A673 (cell line): ENCODE data around the gene FEM1A. TPM values are rescaled to one million over a fixed set of nuclear protein-coding genes. Genes with fewer than 3 reads are reported as not detected.
"Not testable (repeated sequence)": the region's sequence is repeated elsewhere in the genome, so short reads cannot be mapped to it uniquely, and the experiment has no call there.

Source experiments
- BruUV-seq: library from RNA; stranded (reverse); fragments of 400-500 nt; replicated peaks from 2 replicates; lab custom pipeline; 2021; lab: Mats Ljungman, UMichigan
- CTCF ChIA-PET: fragments of 300-600 bp; sonication (Branson Sonifier 250); formaldehyde crosslinking; loops from one replicate; lab custom pipeline; 2022; ENCODE audit warnings: antibody characterized with exemption; lab: Charles Lee
- POLR2A ChIA-PET: fragments of 300-600 bp; sonication (Branson Sonifier 250); formaldehyde crosslinking; loops from one replicate; lab custom pipeline; 2022; ENCODE audit warnings: antibody characterized with exemption; ENCODE audit not compliant: low non-redundant PET; lab: Charles Lee
- DNase-seq: peaks from one replicate; pipeline ENCODE4 v3.0.0-alpha.2; 2015; ENCODE audit warnings: low spot score
- H3K27ac ChIP-seq: fragments of 200-600 bp; sonication (generic); 2 replicates; pipeline ENCODE4 v1.5.1; 2016; ENCODE audit warnings: mixed run types, low read depth, mild to moderate bottlenecking, mixed read lengths, antibody characterized with exemption, low read length; ENCODE audit not compliant: poor library complexity, severe bottlenecking
- H3K27me3 ChIP-seq: fragments of 200-600 bp; sonication (generic); replicated peaks from 2 replicates; pipeline ENCODE4 v1.6.1; 2017; ENCODE audit warnings: mixed run types, low read depth, mild to moderate bottlenecking, mixed read lengths, antibody characterized with exemption, low read length; ENCODE audit not compliant: insufficient read depth, poor library complexity
- H3K36me3 ChIP-seq: fragments of 200-600 bp; sonication (generic); 2 replicates; pipeline ENCODE4 v1.6.1; 2016; ENCODE audit warnings: mixed run types, mild to moderate bottlenecking, mixed read lengths, antibody characterized with exemption, low read length; ENCODE audit not compliant: insufficient read depth, poor library complexity, severe bottlenecking
- H3K4me1 ChIP-seq: fragments of 200-600 bp; sonication (generic); 2 replicates; pipeline ENCODE4 v1.6.1; 2017; ENCODE audit warnings: mixed run types, mild to moderate bottlenecking, mixed read lengths, antibody characterized with exemption, low read length; ENCODE audit not compliant: insufficient read depth, poor library complexity, severe bottlenecking
- H3K4me3 ChIP-seq: fragments of 200-600 bp; sonication (generic); 2 replicates; pipeline ENCODE4 v1.5.1; 2016; ENCODE audit warnings: low read depth, mixed run types, mild to moderate bottlenecking, mixed read lengths, low read length; ENCODE audit not compliant: poor library complexity, severe bottlenecking
- H3K9me3 ChIP-seq: fragments of 200-600 bp; sonication (generic); 2 replicates; pipeline ENCODE4 v1.6.1; 2016; ENCODE audit warnings: mixed run types, low read depth, mild to moderate bottlenecking, mixed read lengths, antibody characterized with exemption, low read length; ENCODE audit not compliant: poor library complexity, severe bottlenecking
- EZH2 ChIP-seq: fragments of 200-600 bp; sonication (generic); IDR thresholded peaks from 2 replicates; pipeline ENCODE4 v1.6.1; 2017; ENCODE audit warnings: borderline replicate concordance, low read depth, mild to moderate bottlenecking, mixed read lengths, antibody characterized with exemption, low read length; ENCODE audit not compliant: poor library complexity, severe bottlenecking
- intact Hi-C: fragments of 100-400 bp; cut with micrococcal nuclease; formaldehyde crosslinking; loops from one replicate; pipeline ENCODE4 v1.10.0; 2022; ENCODE audit not compliant: unreplicated experiment
- total RNA-seq: library from RNA; stranded (reverse); gene quantifications from 2 replicates; pipeline ENCODE4 v1.2.3, GENCODE V29; 2021
- TF ChIP-seq, protein P1 (sequence below): fragments of 300-800, 200-600 bp; sonication (generic); conservative IDR thresholded peaks from 2 replicates; pipeline ENCODE4 v1.5.1; 2017; ENCODE audit warnings: low read depth, mild to moderate bottlenecking, antibody characterized with exemption, low read length, moderate library complexity, mixed read lengths

Gene FEM1A
- total RNA-seq, 1 experiment from 2014 or later = 18.9 TPM

DNA sequence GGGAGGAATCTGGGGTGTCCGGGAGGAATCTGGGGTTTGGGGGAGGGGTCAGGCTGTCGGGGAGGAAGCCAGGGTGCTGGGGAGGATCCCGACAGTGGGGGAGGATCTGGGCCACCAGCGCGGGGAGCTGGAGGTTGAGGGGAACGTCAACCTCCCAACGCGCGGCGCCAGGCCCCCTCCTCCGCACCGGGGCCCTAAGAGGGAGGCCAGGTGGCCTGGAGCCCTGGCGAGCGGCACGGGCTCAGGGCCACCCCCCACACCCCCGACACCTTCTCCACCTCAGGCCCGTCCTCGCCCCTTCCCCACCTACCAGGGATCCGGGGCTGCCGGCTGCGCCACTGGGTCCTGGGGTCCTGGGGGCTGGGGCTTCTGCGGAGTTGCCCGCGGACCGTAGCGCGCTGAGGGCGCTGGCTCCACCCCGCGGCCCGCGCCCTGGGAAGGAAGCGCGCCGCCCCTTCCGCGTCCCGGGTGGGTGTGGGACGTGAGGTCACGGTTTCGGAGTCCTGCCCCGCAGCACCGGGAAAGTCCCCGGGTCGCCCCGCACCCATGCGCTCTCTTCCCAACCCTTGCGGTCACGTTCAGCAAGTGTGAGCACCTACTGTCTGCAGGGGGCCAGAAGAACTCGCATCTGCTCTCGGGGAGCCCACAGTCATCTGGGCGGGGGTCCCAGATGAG is 39.9 kb downstream of the FEM1A start, which contains the start of gene TICAM1:
TICAM1 (minus strand) TSS at position 409 of the 675 bp plus-strand sequence. CDS start 13,335 bp downstream, outside the sequence.
- no peak for TF ChIP-seq EZH2
- TF ChIP-seq, protein P1, sequence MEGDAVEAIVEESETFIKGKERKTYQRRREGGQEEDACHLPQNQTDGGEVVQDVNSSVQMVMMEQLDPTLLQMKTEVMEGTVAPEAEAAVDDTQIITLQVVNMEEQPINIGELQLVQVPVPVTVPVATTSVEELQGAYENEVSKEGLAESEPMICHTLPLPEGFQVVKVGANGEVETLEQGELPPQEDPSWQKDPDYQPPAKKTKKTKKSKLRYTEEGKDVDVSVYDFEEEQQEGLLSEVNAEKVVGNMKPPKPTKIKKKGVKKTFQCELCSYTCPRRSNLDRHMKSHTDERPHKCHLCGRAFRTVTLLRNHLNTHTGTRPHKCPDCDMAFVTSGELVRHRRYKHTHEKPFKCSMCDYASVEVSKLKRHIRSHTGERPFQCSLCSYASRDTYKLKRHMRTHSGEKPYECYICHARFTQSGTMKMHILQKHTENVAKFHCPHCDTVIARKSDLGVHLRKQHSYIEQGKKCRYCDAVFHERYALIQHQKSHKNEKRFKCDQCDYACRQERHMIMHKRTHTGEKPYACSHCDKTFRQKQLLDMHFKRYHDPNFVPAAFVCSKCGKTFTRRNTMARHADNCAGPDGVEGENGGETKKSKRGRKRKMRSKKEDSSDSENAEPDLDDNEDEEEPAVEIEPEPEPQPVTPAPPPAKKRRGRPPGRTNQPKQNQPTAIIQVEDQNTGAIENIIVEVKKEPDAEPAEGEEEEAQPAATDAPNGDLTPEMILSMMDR = no peak
- no peaks in the 10 kb centered on the region for H3K36me3 ChIP-seq
- H3K4me3 ChIP-seq = peak within 1 kb of the TSS; percentile 91
- ChIA-PET CTCF (interaction anchor here (0.6 kb wide), 1 partner anchor 428 kb away, joined by 3 read pairs; no protein-coding TSS in a partner anchor), POLR2A (no interaction called here)
- H3K9me3 ChIP-seq = no peaks in the 10 kb centered on the region
- H3K4me1 ChIP-seq = no peaks in the 10 kb centered on the region
- intact Hi-C loops = no loop called here
- DNase-seq = peak; percentile 49
- H3K27ac ChIP-seq = peak within 1 kb of the TSS; percentile 77
- no TSS peak for BruUV-seq
- H3K27me3 ChIP-seq = no peaks in the 10 kb centered on the region

DNA sequence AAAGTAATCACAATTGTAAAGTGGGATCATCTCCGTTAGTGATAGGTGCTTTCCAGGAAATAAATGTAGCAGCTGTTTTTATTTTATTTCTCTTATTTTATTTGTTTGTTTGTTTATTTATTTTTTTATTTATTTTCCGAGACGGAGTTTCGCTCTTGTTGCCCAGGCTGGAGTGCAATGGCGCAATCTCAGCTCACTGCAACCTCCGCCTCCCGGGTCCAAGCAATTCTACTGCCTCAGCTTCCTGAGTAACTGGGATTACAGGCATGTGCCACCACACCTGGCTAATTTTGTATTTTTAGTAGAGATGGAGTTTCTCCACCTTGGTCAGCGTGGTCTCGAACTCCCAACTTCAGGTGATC is 40.4 kb downstream of the FEM1A start:
- H3K9me3 ChIP-seq, H3K4me1 ChIP-seq, H3K36me3 ChIP-seq, H3K27me3 ChIP-seq, DNase-seq, POLR2A ChIA-PET, BruUV-seq, intact Hi-C loops: not testable (repeated sequence)
- CTCF ChIA-PET = interaction anchor here (0.6 kb wide), 1 partner anchor 428 kb away, joined by 3 read pairs; no protein-coding TSS in a partner anchor
- Histone ChIP-seq H3K4me3 (peak overlapping the region; percentile 91), H3K27ac (peak overlapping the region; percentile 77)

DNA sequence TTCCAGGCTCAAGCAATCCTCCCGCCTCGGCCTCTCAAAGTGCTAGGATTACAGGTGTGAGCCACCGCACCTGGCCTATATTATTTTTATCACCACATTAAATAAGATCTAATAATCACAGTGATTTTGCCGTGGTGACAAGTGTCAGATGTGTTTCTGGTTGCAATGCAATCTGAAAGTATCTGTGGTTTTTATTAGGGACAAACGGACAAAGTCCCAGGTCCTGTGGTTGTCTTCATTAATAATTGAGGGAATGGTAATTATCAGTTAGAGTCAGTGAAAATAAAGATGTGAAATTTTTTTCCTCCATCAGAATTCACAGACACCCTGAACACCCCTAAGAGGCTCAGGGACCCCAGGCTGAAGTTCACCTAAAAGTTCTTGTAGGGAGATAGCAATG is 41.2 kb downstream of the FEM1A start:
- H3K4me3 ChIP-seq = no peak overlapping the region

More for the DNA sequence above, 41.2 kb downstream of the FEM1A start:
- Histone ChIP-seq H3K27ac (no peak overlapping the region), H3K4me1 (no peaks in the 10 kb centered on the region), H3K36me3 (no peaks in the 10 kb centered on the region), H3K27me3 (no peaks in the 10 kb centered on the region), H3K9me3 (no peaks in the 10 kb centered on the region)
- no TSS peak for BruUV-seq
- TF ChIP-seq, protein P1 = no peak
- TF ChIP-seq EZH2 = no peak
- intact Hi-C loops = no loop called here
- CTCF ChIA-PET = no interaction called here
- POLR2A ChIA-PET = no interaction called here
- no peak for DNase-seq
